Gastrocnemius medialis (tissue), 4 donors: ENCODE results near the gene TAF11L13. TPM values are rescaled to one million over a fixed set of nuclear protein-coding genes. Genes with fewer than 3 reads are reported as not detected.
"Not testable (repeated sequence)": the region's sequence is repeated elsewhere in the genome, so short reads cannot be mapped to it uniquely, and the experiment has no call there.

ENCODE experiments used
- ATAC-seq, 2 donors: fragments of 150-250 bp; one replicate each; pipeline ENCODE4 v1.9.1; 2016
- DNase-seq, 2 donors: peaks; one replicate each; pipeline ENCODE4 v3.0.0-alpha.2; 2019
- H3K27ac ChIP-seq, 4 donors: fragments of 200-600 bp; sonication (generic); 1 replicate in 1 of 4; 2 replicates in 3 of 4; pipeline ENCODE4 v1.5.1; 2016 to 2018; ENCODE audit warnings: mild to moderate bottlenecking in 2 of 4, moderate library complexity in 1 of 4
- H3K27me3 ChIP-seq, 3 donors: fragments of 200-600 bp; sonication (generic) in 2 of 3; 1 replicate in 1 of 3; 2 replicates in 2 of 3; pipeline versions ENCODE4 v1.5.1 to v1.6.0; 2016 to 2019; ENCODE audit warnings: mild to moderate bottlenecking in 1 of 3, moderate library complexity in 1 of 3
- H3K36me3 ChIP-seq, 2 donors: fragments of 200-600 bp; sonication (generic) in 1 of 2; one replicate each; pipeline ENCODE4 v1.5.1; 2017 to 2018
- H3K4me1 ChIP-seq, 2 donors: fragments of 200-600 bp; sonication (generic) in 1 of 2; one replicate each; pipeline ENCODE4 v1.5.1; 2016 to 2017; ENCODE audit warnings: mild to moderate bottlenecking in 2 of 2
- H3K4me3 ChIP-seq, 4 donors: fragments of 200-600 bp; sonication (generic) in 3 of 4; 1 replicate in 1 of 4; 2 replicates in 3 of 4; pipeline ENCODE4 v1.5.1; 2016 to 2019; ENCODE audit warnings: mild to moderate bottlenecking in 2 of 4
- H3K9me3 ChIP-seq, 3 donors: fragments of 200-600 bp; sonication (generic) in 2 of 3; 1 replicate in 1 of 3; 2 replicates in 2 of 3; pipeline ENCODE4 v1.5.1; 2016 to 2019
- CTCF ChIP-seq, 5 experiments: fragments of 450-650 bp in 3 of 5; fragments of 200-600 bp in 2 of 5; sonication (generic) in 2 of 5; IDR thresholded peaks in 4 of 5; conservative IDR thresholded peaks in 1 of 5; 1 replicate in 4 of 5; 2 replicates in 1 of 5; pipeline ENCODE4 v1.5.1; 2016 to 2019; ENCODE audit warnings: antibody characterized with exemption in 5 of 5, mild to moderate bottlenecking in 3 of 5, moderate library complexity in 3 of 5
- POLR2A ChIP-seq, 2 donors: fragments of 450-650 bp; IDR thresholded peaks; one replicate each; pipeline ENCODE4 v1.6.1; 2017; ENCODE audit warnings: antibody characterized with exemption in 2 of 2, mild to moderate bottlenecking in 2 of 2, moderate library complexity in 2 of 2
- in situ Hi-C, 4 donors: fragments of 200-750 bp; cut with MboI; loops; one replicate each; pipeline versions ENCODE4 v1.15.0 to v1.8.0; 2017; ENCODE audit warnings: low sequenced_read_pairs in 4 of 4
- intact Hi-C: fragments of 100-400 bp; cut with DNase I; formaldehyde crosslinking; loops from one replicate; pipeline ENCODE4 v1.15.1; 2023; ENCODE audit warnings: low total_unique reads
- total RNA-seq, 4 donors: library from RNA; depleted of rRNA; stranded (reverse); fragments of >200 nt; gene quantifications; one replicate each; pipeline versions ENCODE4 v1.1.0 to v1.2.3, GENCODE V29; 2016

TAF11L13 gene
- total RNA-seq, 4 donors from 2014 or later, result not detected

- in situ Hi-C loops, result no loop called here
- Histone ChIP-seq H3K9me3 (no peaks in the 10 kb centered on the region), H3K27ac (no peak overlapping the region), H3K27me3 (no peaks in the 10 kb centered on the region), H3K4me1 (no peaks in the 10 kb centered on the region), H3K36me3 (no peaks in the 10 kb centered on the region), H3K4me3 (no peak overlapping the region)
- intact Hi-C loops, result no loop called here
- DNase-seq (no peak), ATAC-seq (no peak)
- TF ChIP-seq POLR2A (IDR thresholded peaks at IDR 0.05) (no peak), CTCF (IDR thresholded peaks at IDR 0.05 in 4 of 5, conservative IDR thresholded peaks at IDR 0.05 in 1 of 5) (no peak)
Observed at GRCh38 chr5:17614872-17615605, 16.8 kb upstream of the TAF11L13 start.

GRCh38 chr5:17619354-17619753 is 12.5 kb upstream of the TAF11L13 start:
- TF ChIP-seq CTCF (IDR thresholded peaks at IDR 0.05 in 4 of 5, conservative IDR thresholded peaks at IDR 0.05 in 1 of 5), result no peak
- TF ChIP-seq POLR2A (IDR thresholded peaks at IDR 0.05), result no peak
- intact Hi-C loops (no loop called here), in situ Hi-C loops (no loop called here)
- Histone ChIP-seq H3K9me3 (no peaks in the 10 kb centered on the region), H3K4me3 (no peak overlapping the region), H3K27ac (no peak overlapping the region), H3K27me3 (no peaks in the 10 kb centered on the region), H3K36me3 (no peaks in the 10 kb centered on the region), H3K4me1 (no peaks in the 10 kb centered on the region)
- DNase-seq, result no peak
- no peak for ATAC-seq

GRCh38 chr5:17620627-17621026 is 11.3 kb upstream of the TAF11L13 start:
- intact Hi-C loops, result no loop called here
- TF ChIP-seq CTCF (IDR thresholded peaks at IDR 0.05 in 4 of 5, conservative IDR thresholded peaks at IDR 0.05 in 1 of 5) (no peak), POLR2A (IDR thresholded peaks at IDR 0.05) (no peak)

GRCh38 chr5:17625686-17626085 is 6.2 kb upstream of the TAF11L13 start:
- H3K9me3 ChIP-seq, result no peaks in the 10 kb centered on the region
- no peak overlapping the region for H3K4me3 ChIP-seq
- DNase-seq (no peak), ATAC-seq (no peak)
- TF ChIP-seq POLR2A (IDR thresholded peaks at IDR 0.05) (no peak), CTCF (IDR thresholded peaks at IDR 0.05 in 4 of 5, conservative IDR thresholded peaks at IDR 0.05 in 1 of 5) (no peak)
- H3K4me1 ChIP-seq, result no peaks in the 10 kb centered on the region
- intact Hi-C loops (no loop called here), in situ Hi-C loops (no loop called here)
- no peaks in the 10 kb centered on the region for H3K36me3 ChIP-seq
- no peaks in the 10 kb centered on the region for H3K27me3 ChIP-seq
- H3K27ac ChIP-seq, result no peak overlapping the region

More at GRCh38 chr5:17620627-17621026, 11.3 kb upstream of the TAF11L13 start:
- no peaks in the 10 kb centered on the region for H3K9me3 ChIP-seq
- H3K27me3 ChIP-seq, result no peaks in the 10 kb centered on the region
- H3K36me3 ChIP-seq, result no peaks in the 10 kb centered on the region
- in situ Hi-C loops, result no loop called here
- DNase-seq, result no peak
- H3K27ac ChIP-seq, result no peak overlapping the region
- ATAC-seq, result no peak
- H3K4me3 ChIP-seq, result no peak overlapping the region
- no peaks in the 10 kb centered on the region for H3K4me1 ChIP-seq

GRCh38 chr5:17634160-17634559 is 2.3 kb downstream of the TAF11L13 start, which contains the start of gene TAF11L14:
Gene TAF11L14, plus strand, starts transcription at chr5:17634460.
- Histone ChIP-seq H3K4me3 (no peak within 1 kb of the TSS), H3K4me1 (no peaks in the 10 kb centered on the region), H3K27ac (no peak within 1 kb of the TSS), H3K9me3 (no peaks in the 10 kb centered on the region), H3K27me3 (no peaks in the 10 kb centered on the region), H3K36me3 (no peaks in the 10 kb centered on the region)
- ATAC-seq (no peak), DNase-seq (no peak)
- in situ Hi-C loops, result no loop called here
- no peak for TF ChIP-seq CTCF (IDR thresholded peaks at IDR 0.05 in 4 of 5, conservative IDR thresholded peaks at IDR 0.05 in 1 of 5)
- TF ChIP-seq POLR2A (IDR thresholded peaks at IDR 0.05), result no peak
- intact Hi-C loops, result no loop called here

- H3K9me3 ChIP-seq, intact Hi-C loops, H3K27ac ChIP-seq, in situ Hi-C loops, H3K27me3 ChIP-seq, H3K4me1 ChIP-seq, ATAC-seq, H3K36me3 ChIP-seq, DNase-seq, H3K4me3 ChIP-seq: not testable (repeated sequence)
Observed at GRCh38 chr5:17649232-17649631, 17.3 kb downstream of the TAF11L13 start.

GRCh38 chr5:17655201-17655759 is 23.4 kb downstream of the TAF11L13 start:
- ATAC-seq, H3K4me3 ChIP-seq, intact Hi-C loops, H3K9me3 ChIP-seq, H3K27me3 ChIP-seq, H3K27ac ChIP-seq, H3K36me3 ChIP-seq, in situ Hi-C loops, H3K4me1 ChIP-seq, DNase-seq: not testable (repeated sequence)
